Activated T-cell treated with anti-CD3 and anti-CD28 coated beads for 4 hours (primary cell): ENCODE results near the gene ASIC4.

Experiments
- DNase-seq: peaks from one replicate; pipeline ENCODE4 v3.0.0-alpha.2; 2020

The ASIC4 gene

DNA sequence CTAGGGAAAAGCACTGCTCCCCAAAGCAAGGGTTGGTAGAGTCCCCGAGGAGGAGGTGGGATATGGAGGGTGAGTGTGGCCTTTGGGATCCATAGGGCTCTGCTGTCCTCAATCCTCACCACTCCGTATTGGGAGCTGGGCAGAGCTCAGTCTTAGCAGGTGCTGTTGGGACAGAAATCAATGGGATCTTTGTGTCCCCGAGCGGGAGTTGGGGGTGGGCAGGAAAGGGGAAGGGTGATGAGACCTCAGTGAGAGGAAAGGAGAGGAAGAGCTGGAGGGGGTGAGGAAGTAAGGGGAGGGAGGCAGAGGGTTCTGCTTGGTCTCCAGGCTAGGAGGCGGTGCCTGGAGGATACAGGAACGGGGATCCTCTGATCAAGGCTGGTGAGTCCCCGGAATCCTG, 2.6 kb downstream of the ASIC4 start:
- DNase-seq, result no peak

DNA sequence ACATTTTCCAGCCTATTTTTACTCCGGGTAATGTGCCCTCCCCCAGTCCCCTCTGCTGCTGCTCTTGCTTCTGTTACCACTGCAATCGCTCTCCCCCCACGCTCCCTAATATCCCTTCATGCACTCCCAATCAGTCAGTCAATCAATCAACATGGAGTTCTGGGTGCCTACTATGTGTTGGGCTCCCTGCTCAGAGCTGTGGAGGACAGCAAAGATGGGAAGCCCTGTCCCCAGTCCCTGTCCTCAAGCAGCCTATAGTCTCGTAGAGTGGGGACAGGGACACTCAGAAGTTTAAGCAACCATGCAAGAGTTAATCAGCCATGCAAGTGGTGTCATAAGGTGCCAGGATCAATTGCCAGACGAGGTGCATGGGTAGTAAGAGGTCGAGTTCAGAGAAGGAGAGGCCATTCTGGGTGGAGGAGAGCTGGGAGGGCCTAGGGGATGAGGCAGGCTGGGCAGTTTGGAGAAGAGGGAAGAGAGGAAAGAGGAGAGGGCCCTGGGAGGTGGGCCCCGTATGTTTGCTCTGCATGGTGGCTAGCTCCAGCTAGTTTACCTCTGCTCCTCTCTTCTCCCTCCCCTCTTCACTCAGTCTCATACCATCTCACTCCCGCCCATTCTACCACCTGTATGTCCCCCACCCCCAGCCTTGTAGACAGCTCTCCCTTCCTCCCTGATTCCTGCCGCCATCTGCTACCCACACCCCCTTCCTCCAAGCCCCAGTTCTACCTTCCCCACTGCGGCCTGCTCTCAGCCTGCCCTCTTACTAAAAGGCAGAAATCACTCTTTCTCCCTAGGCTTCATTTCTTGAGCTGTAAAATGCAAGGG, 3.9 kb downstream of the ASIC4 start:
- no peak for DNase-seq

DNA sequence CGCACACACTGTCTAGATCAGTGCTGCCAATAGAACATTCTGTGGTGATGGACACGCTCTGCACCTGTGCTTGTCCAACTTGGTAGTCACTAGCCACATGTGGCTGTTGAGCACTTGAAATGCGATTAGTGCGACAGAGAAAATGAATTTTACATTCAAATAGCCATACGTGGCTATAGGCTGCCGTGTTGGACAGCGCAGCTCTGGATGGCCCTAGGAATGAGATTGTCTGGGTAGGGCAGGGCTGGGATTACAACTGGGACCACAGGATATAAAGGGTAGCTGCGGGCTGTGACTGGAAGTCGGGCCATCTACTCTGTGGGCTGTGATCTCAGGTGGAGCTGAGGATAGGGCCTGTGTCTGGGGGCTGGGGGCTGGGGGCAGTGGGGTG, 5.2 kb downstream of the ASIC4 start:
- no peak for DNase-seq

DNA sequence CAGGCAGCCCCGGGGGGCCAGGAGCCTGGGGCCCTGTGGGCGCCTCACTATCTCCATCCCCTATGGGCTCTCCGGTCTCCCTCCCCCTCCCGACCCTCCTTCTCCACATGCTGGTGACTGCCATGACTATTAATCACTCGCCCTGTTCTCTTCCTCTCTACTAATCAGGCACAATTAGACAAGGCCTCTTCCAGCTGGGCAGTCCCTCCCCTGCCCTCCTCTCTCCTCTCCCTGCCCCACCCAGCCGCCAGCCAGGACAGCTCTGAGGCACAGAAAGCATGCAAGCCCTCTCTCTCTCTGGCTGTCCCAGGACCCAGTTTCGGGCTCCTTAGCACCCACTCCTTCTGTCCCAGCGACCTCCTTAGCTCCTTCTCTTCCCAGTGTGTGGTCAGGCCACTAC, 5.8 kb downstream of the ASIC4 start:
- no peak for DNase-seq

DNA sequence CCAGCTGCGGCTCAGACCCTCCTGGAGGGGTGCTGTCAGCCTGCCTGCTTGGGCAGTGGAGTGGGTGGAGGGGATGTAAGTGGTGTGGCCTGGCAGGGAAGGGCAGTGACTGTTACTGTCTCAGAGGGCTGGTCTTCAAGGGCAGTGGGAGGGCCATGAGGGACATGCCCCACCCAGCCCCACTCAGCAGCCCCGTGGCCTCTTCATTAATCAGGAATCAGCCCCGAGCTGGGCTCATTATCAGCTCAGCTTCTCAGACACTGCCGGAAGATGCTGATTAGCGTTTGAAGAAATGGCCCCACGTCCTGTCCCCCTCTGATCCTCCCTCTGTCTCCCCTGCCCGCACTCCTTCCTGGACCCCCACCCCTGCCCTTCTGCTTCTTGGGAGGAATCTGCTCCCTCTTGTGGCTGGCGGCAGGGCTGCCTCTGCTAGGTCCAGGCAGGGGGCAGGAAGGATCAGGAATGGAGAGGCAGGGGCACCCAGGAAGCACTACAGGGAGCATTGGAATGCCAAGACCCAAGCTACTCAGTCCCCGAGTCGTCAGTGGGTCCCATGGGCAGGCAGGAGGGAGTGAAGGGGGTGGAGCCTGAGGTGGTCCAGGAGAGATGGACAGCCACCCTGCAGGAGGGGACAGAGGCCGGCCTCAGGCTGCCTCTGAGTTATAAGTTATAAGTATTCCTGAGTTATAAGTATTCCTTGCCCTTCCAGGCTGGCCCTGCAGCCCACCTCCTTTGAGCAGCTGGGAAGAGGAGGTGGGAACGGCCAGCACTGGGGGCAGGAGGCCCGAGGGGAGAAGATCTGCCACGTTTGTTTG, 7.0 kb downstream of the ASIC4 start:
- DNase-seq, result no peak

DNA sequence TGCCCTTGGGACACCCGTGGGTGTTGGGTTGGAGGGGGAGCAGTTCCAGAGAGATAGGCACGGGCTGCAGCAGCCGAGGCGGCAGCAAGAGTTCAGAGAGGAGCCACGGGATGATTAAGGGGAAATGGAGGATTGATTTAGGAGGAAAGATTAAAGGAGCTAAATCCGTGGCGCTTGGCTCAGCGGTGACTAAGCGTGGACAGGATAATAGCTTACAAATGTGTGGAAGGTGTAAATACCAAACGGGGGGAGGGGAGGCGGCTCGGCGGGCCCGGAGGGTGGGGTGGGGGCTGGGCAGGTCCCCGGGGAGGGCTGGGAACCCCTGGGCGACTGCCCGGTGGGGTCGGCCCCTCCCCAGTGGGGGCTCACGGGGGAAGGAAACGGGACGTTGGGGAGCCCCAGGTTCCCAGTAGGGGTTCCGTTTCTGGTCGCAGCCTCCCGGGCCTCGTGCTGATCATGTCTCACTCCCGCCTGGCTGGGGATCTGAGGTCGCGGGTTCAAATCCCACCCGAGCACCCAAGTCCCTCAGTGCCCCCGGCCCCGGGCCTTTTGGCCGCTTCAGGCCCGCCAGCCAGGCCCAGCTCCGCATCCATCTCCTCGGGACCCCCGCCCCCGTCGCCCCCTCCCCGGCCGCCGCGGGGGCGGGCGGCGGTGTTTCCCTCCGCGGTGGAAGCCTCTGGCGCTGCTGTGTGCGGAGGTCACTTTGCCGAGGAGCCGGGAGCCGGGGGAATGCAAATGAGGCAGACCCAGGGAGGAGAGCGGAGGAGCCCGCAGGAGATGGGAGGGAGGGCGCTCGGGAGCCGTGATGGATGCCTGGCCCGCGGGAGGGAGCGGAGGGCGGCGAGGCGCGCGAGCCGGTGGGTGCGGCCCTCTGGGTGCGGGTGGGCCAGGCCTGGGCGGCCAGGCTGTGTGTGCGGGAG, 8.1 kb downstream of the ASIC4 start:
- no peak for DNase-seq

DNA sequence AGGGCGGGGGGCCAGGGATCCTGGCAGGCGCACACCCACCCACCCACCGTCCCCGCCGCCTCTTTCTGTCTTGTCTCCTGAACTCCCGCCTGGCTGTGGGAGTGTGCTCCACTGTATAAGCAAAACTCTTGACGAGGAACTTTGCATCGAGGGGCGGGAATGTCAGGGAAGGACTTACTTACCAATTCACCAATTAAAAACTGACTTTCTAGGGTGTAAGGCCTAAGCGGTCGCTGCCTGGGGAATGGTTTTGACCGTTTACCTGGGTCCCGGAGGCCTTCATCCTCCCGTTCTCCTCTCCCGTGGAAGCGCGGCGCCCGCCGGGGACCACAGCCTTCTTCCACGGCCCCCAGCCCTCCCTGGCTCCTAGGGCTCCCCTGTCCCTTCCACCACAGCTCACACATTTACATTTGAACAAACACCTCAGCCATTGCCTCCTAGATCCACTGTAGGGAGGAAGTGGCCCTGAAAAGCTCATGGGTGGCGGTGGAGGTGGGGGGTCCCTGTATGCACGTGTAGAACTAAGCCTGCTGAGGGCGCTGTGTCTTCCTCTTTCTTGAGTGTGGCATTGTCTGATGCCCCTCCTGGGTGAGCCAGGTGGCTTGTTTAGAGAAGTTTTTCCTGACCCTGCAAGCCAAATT, 8.9 kb downstream of the ASIC4 start:
- DNase-seq, result no peak

DNA sequence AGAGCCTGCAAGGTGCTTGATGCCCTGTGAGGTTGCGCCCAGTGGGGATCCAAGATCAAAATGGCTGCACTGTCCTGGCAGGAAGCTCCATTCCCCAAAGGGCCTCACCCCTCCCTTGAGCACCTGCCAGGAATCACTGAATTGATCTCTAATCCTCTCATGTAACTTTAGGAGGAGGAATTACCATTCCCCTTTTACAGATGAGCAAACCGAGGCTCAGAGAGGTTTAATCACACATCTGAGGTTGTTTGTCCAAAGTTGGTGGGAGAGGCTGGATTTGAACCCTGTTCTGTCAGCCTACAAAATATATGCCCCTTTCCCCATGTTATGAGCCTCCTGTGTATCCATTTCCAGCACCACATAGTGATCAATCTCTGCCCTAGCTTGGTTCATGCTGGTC, 10.5 kb downstream of the ASIC4 start:
- no peak for DNase-seq

DNA sequence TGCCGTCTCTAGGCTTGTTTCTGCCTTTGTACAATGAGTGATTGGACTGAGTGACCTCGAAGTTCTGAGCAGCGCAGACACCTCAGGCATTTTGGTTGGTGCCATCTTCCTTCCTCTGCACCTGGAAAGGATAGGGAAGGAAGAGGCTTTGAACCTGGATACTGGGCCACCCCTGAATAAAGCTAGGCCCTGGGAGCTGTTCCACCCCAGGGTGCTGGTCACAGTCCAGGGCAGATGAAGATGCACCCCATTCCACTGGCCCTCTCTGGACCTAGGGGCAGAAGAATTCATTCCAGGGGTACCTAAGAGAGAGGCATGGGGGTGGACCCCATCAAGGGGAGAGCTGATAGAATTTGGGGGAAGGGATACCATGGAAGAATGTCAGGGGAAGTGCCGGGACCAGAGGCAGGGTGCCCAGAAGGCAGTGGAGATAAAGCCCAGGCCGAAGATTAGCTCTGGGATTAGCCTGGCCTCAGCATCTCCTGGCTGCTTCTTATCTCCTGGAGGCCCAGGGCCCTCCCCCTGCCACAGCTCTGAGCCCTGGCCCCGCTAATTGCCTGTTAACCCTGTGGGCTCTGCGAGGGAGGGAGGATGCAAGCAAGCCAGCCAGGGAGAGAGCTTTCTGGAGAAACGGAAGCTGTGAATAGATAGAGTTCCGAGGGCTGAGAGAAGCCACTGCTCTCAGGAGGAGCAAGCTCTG, 11.4 kb downstream of the ASIC4 start:
- DNase-seq, result no peak

DNA sequence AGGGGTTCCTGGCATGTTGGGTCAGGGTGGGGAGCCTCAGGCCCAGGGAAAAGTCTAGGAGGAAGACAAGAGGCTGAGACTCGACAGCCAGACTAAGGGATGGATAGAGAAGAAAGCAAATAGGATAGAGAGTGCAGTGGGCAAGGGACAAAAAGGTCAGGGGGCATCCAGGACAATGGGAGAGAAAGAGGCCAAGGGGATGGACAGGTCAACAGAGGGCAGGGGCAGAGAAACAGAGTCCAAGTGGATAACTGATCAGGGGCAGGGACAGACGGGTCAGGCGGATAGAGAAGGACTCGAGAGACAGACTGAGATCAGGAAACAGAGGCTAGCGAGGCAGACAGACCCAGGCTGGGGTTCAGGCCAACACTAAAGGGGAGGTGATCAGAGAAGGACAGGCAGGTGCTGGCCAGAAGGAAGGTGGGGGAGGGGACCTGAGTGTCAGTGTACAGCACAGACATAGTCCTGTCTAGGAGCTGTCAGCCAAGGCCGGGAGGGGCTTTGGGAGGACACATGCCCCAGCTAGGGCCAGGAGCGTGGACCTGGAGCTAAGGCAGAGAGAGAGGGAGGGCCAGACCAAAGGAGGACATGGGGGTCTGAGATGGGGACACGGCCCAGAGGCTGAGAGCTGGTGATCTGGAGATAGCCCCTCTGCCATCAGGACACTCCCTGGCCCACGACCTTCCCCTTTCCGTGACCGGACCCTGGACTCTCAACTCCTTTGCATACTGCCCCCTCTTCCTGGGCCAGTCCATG, 12.2 kb downstream of the ASIC4 start:
- no peak for DNase-seq

DNA sequence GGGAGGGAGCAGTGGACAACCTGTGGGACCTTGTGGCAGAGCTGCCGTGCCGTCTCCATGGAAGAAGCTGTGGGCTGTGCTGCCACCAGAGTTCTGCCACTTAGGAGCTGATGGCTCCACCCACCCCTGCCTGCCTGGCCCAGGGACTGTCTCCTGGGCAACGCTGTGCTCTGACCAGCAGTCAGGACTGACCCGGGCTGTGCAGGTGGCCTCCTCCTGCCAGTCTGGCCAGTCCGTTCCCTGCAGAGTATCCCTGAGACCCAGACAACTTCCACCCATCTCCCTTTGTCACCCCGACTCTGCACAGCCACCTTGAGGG, 12.8 kb downstream of the ASIC4 start:
- DNase-seq, result no peak

DNA sequence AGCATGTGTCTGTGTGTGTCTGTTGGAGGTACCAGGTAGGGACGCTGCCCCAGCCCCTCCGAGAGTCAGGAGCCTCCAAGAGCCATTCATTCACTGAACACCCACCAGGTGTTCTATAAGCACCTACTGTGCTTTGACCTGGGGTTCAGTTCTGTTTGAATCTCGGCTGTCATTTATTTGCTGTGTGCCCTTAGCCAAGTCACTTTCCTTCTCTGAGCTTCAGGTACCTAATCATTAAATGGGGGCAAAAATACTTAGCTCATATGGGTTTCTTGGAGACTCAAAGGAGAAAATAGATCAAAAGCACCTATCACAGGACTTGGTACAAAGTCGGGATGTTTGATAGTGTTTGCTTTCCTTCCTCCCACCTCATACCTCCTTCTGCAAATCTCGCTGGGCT, 13.2 kb downstream of the ASIC4 start:
- no peak for DNase-seq

DNA sequence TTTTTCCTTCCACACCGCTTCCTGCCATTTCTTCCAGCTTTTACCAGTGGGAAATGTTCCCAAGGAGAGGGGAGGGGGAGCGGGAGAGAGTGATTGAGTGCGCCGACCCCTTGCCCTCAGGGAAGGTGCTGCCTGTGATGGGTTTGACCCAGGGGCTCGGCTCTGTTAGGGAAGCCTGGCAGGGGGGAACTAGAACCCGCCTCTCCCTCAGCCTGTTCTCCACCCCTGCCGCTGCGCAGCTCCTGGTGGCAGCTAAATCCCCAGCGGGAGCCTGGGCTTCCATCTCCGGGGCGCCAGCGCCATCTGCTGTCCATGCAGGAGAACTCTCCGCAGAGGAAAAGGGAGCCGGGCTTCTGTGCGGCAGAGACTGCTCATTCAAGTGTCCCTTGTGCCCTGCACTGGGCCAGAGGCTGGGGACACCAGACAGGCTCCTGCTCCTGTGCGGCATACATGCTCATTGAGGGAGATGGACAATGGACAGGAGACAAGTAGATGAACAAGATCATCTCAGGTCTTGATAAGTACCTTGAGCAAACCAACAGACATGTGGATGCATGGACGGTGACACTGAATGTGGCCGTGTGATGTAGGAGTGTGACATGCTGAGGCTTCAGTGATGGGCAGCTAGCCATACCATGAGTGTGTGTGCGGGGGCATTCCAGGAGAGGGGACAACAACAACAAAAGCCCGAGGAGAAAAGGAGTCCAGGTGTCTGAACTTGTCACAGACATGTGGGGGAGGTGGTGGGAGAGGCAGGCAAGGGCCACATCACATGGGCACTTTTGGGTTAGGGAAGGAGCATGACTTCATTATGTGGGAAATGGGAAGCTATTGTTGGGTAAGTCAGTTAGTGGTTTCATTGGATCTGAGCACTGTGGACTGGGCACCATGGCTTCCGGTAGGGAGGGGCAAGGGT, 16.0 kb downstream of the ASIC4 start:
- DNase-seq, result peak; percentile 80

DNA sequence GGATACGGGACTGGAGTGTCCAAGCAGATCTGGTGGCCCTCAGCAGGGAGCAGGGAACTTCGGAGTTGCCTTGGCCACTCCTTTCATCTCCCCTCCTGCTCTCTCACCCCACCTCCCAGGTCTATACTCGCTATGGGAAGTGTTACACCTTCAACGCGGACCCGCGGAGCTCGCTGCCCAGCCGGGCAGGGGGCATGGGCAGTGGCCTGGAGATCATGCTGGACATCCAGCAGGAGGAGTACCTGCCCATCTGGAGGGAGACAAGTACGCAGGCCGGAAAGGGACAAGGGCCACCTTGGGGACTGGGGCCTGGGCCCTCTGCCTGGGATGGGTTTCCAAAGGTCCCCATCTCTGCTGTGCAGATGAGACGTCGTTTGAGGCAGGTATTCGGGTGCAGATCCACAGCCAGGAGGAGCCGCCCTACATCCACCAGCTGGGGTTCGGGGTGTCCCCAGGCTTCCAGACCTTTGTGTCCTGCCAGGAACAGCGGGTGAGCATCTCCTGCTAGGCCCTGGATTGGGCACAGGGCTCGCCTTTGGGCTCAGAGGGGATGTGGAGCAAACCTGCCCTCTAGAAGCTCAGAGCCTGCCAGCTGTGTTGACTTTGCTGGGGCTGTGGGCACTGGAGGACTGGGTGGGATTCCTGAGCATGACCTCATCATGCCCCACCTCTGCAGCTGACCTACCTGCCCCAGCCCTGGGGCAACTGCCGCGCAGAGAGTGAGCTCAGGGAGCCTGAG, 17.5 kb downstream of the ASIC4 start:
- no peak for DNase-seq

DNA sequence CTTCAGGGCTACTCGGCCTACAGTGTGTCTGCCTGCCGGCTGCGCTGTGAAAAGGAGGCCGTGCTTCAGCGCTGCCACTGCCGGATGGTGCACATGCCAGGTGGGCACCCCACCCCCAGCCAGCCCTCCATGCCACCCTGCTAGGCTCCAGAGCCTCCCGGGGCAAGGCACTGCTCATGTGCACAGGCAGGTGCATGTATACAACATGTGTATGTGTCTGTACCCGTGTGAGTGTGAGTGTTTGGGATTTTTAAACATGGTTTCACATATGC, 18.0 kb downstream of the ASIC4 start:
- DNase-seq, result no peak

DNA sequence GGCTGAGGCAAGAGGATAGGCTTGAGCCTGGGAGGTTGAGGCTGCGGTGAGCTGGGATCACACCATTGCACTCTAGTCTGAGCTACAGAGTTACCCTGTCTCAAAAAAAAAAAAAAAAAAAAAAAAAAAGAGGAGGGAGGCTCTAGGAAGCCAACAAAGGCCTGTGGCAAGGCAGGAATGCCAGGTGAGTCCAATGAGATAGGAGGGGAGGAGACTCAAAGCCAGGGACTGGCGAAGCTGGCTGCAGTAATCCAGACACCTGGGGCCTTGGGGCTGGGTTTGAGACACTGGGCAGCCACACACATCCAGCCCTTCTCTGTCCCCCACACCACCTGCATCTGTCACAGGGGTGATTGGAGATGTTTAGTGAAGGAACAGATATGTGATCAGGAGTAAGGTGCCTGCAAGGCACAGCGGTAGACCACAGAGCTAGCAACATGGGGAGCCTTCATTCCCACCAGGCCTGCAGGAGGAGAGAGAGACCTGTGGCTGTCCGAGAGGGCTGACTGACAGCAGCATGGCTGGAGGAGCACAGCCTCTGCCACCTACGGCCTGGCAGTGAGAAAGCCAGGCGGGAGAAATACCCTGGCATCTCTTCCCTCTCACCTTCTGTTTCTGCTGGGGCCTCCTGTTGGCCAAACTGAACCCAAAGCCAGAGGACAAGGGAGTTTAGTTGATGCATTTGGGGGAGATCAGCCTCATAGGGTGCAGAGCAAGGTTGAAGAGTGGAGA, 19.8 kb downstream of the ASIC4 start:
- DNase-seq, result no peak

DNA sequence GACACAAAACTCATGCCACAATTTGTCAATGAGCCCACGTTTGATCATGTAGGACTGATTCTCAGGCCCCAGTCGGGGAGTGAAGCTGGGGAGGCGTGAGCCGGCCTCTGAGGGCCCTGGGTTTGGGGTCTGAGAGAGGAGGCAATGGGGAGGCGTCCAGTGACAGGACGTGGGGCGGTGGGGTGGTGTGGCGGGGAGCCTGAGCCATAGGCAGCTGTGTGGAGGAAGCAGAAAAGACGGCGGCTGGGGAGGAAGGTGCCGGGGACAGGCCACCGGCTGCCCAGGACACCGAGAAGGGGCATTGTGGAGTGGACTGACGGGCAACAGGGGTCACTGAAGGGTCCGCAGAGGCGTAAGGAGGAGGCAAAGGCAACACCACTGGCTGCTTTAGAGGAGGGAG, 22.1 kb downstream of the ASIC4 start:
- no peak for DNase-seq

DNA sequence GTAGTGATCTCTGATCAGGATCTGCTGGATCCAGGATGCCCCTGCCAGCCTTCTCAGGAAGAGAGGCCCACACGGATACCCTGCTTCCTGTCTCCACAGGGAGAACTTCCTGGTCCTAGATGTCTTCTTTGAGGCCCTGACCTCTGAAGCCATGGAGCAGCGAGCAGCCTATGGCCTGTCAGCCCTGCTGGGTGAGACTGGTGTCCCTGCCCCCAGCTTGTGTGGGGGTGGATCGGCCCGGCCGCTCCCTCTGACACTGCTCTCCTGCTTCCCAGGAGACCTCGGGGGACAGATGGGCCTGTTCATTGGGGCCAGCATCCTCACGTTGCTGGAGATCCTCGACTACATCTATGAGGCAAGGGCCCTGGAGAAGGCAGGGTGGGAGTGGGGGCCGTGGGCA, 22.7 kb downstream of the ASIC4 start:
- no peak for DNase-seq
